GM20431 (cell line): Measurements from ENCODE around the gene LHB.
"Not testable (repeated sequence)": the region's sequence is repeated elsewhere in the genome, so short reads cannot be mapped to it uniquely, and the experiment has no call there.

ENCODE experiments used
- in situ Hi-C: fragments of 300-500 bp; cut with MseI, MboI; formaldehyde crosslinking; loops from one replicate; pipeline ENCODE4 v1.15.0; 2020; ENCODE audit warnings: low sequenced_read_pairs; ENCODE audit not compliant: unreplicated experiment

LHB gene

GRCh38 chr19:49038557-49039276 lies 21.8 kb upstream of the LHB start:
- in situ Hi-C loops, result not testable (repeated sequence)

- in situ Hi-C loops, result not testable (repeated sequence)
These were observed 21.2 kb upstream of the LHB start for GRCh38 chr19:49038111-49038510.

- in situ Hi-C loops, result not testable (repeated sequence)
These were observed 19.9 kb upstream of the LHB start, which contains the start of gene CGB1 for GRCh38 chr19:49036815-49037214. Gene CGB1, minus strand, starts transcription at chr19:49036895. Its CDS starts 184 bp downstream, at chr19:49036711.

GRCh38 chr19:49031642-49032301 lies 14.9 kb upstream of the LHB start, which contains the start of gene CGB2:
Gene CGB2, plus strand, starts transcription at chr19:49031890. Its CDS starts 206 bp downstream, at chr19:49032096.
- in situ Hi-C loops, result not testable (repeated sequence)

- in situ Hi-C loops, result not testable (repeated sequence)
These were observed 13.4 kb upstream of the LHB start for GRCh38 chr19:49030323-49030722.

- in situ Hi-C loops, result not testable (repeated sequence)
These were observed 12.9 kb upstream of the LHB start for GRCh38 chr19:49029749-49030148.

- in situ Hi-C loops, result not testable (repeated sequence)
These were observed 11.8 kb upstream of the LHB start for GRCh38 chr19:49028686-49029085.

GRCh38 chr19:49025599-49025998 lies 8.7 kb upstream of the LHB start:
- in situ Hi-C loops, result not testable (repeated sequence)

- in situ Hi-C loops, result not testable (repeated sequence)
These were observed 8.2 kb upstream of the LHB start for GRCh38 chr19:49025088-49025487.

GRCh38 chr19:49024233-49024632 lies 7.3 kb upstream of the LHB start, which contains the start of gene CGB3:
Gene CGB3, minus strand, starts transcription at chr19:49024333. Its CDS starts 362 bp downstream, at chr19:49023971.
- in situ Hi-C loops, result not testable (repeated sequence)

GRCh38 chr19:49022116-49022515 lies 5.2 kb upstream of the LHB start:
- in situ Hi-C loops, result no loop called here

- in situ Hi-C loops, result no loop called here
These were observed 4.3 kb upstream of the LHB start for GRCh38 chr19:49020931-49021895.

- in situ Hi-C loops, result no loop called here
These were observed 3.5 kb upstream of the LHB start for GRCh38 chr19:49020342-49020741.

- in situ Hi-C loops, result no loop called here
These were observed 2.5 kb upstream of the LHB start for GRCh38 chr19:49019242-49019932.

GRCh38 chr19:49018388-49019241 lies 1.7 kb upstream of the LHB start:
- in situ Hi-C loops, result not testable (repeated sequence)

- in situ Hi-C loops, result no loop called here
These were observed 918 bp upstream of the LHB start for GRCh38 chr19:49017666-49018351.

- in situ Hi-C loops, result no loop called here
These were observed 638 bp downstream of the LHB start for GRCh38 chr19:49016067-49016839.
